Esophagus (tissue), 2 donors: ENCODE measurements around the gene SGCE. TPM values are rescaled to one million over a fixed set of nuclear protein-coding genes. Genes with fewer than 3 reads are reported as not detected.

Experiments used
- H3K27ac ChIP-seq, 2 donors: one replicate each; pipeline ENCODE4 v1.5.1; 2013; ENCODE audit warnings: low read depth in 2 of 2, mild to moderate bottlenecking in 2 of 2, inconsistent platforms in 1 of 2, low read length in 1 of 2, moderate library complexity in 1 of 2
- H3K27me3 ChIP-seq, 2 donors: one replicate each; pipeline ENCODE4 v1.6.1; 2013; ENCODE audit warnings: low read length in 2 of 2, control low read depth in 1 of 2, mild to moderate bottlenecking in 1 of 2; ENCODE audit not compliant: insufficient read depth in 2 of 2, control insufficient read depth in 1 of 2
- H3K36me3 ChIP-seq, 2 donors: one replicate each; pipeline ENCODE4 v1.6.1; 2013; ENCODE audit warnings: low read length in 1 of 2; ENCODE audit not compliant: control insufficient read depth in 2 of 2, insufficient read depth in 2 of 2
- H3K4me1 ChIP-seq, 2 donors: one replicate each; pipeline ENCODE4 v1.6.1; 2013; ENCODE audit warnings: low read length in 1 of 2; ENCODE audit not compliant: control insufficient read depth in 2 of 2, insufficient read depth in 2 of 2
- H3K4me3 ChIP-seq, 2 donors: one replicate each; pipeline ENCODE4 v1.5.1; 2013; ENCODE audit warnings: low read length in 2 of 2, mild to moderate bottlenecking in 2 of 2, low read depth in 1 of 2, moderate library complexity in 1 of 2
- H3K9me3 ChIP-seq, 2 donors: one replicate each; pipeline ENCODE4 v1.6.1; 2013; ENCODE audit warnings: mild to moderate bottlenecking in 2 of 2, low read depth in 1 of 2, low read length in 1 of 2, moderate library complexity in 1 of 2; ENCODE audit not compliant: control insufficient read depth in 2 of 2, insufficient read depth in 1 of 2
- WGBS, 2 donors: extraction: QIAGEN DNeasy Blood & Tissue Kit; methylation state at CpG; one replicate each; pipeline ENCODE4 v1.1.7; 2013; 5-methylcytosine and 5-hydroxymethylcytosine counted together
- polyA plus RNA-seq, 2 donors: library from polyadenylated mRNA; stranded (reverse); fragments of 200-250 nt; gene quantifications; one replicate each; pipeline ENCODE4 v1.2.3, GENCODE V29; 2013
- donor health status: healthy with polysubstance abuse.
- donor health status: Bipolar disorder and iron deficiency.

Gene SGCE
- polyA plus RNA-seq, 2 donors: 2.2 to 6.7 TPM

GRCh38 chr7:94565247-94565894 is 90.6 kb downstream of the SGCE start:
- WGBS, 2 donors: 95 to 97% methylated on average over 4 of the region's 4 CpGs
- H3K36me3 ChIP-seq: no peaks in the 10 kb centered on the region
- no peaks in the 10 kb centered on the region for H3K27me3 ChIP-seq
- H3K27ac ChIP-seq: no peak overlapping the region
- H3K9me3 ChIP-seq: no peaks in the 10 kb centered on the region
- no peak overlapping the region for H3K4me3 ChIP-seq
- no peaks in the 10 kb centered on the region for H3K4me1 ChIP-seq

GRCh38 chr7:94562525-94562924 is 93.4 kb downstream of the SGCE start:
- WGBS, 2 donors: 78 to 86% methylated on average over 3 of the region's 3 CpGs

GRCh38 chr7:94561841-94562514 is 94.0 kb downstream of the SGCE start:
- Histone ChIP-seq H3K9me3 (no peaks in the 10 kb centered on the region), H3K27ac (no peak overlapping the region), H3K4me1 (no peaks in the 10 kb centered on the region), H3K4me3 (no peak overlapping the region), H3K36me3 (no peaks in the 10 kb centered on the region), H3K27me3 (no peaks in the 10 kb centered on the region)
- WGBS, 2 donors: 85 to 90% methylated on average over 2 of the region's 2 CpGs

More at GRCh38 chr7:94562525-94562924, 93.4 kb downstream of the SGCE start:
- Histone ChIP-seq H3K36me3 (no peaks in the 10 kb centered on the region), H3K27ac (no peak overlapping the region), H3K4me3 (no peak overlapping the region), H3K27me3 (no peaks in the 10 kb centered on the region), H3K4me1 (no peaks in the 10 kb centered on the region), H3K9me3 (no peaks in the 10 kb centered on the region)

GRCh38 chr7:94559972-94560371 is 96.0 kb downstream of the SGCE start:
- no peak overlapping the region for H3K27ac ChIP-seq
- no peaks in the 10 kb centered on the region for H3K36me3 ChIP-seq
- no peaks in the 10 kb centered on the region for H3K9me3 ChIP-seq
- WGBS, 2 donors: 51 to 53% methylated on average over 1 of the region's 1 CpG
- no peak overlapping the region for H3K4me3 ChIP-seq
- H3K4me1 ChIP-seq: no peaks in the 10 kb centered on the region
- no peaks in the 10 kb centered on the region for H3K27me3 ChIP-seq

- no peaks in the 10 kb centered on the region for H3K4me1 ChIP-seq
- no peaks in the 10 kb centered on the region for H3K9me3 ChIP-seq
- no peak overlapping the region for H3K27ac ChIP-seq
- no peak overlapping the region for H3K4me3 ChIP-seq
- H3K27me3 ChIP-seq: no peaks in the 10 kb centered on the region
- no peaks in the 10 kb centered on the region for H3K36me3 ChIP-seq
Measured at GRCh38 chr7:94557215-94557614, 98.7 kb downstream of the SGCE start.

GRCh38 chr7:94556028-94556427 is 99.9 kb downstream of the SGCE start:
- Histone ChIP-seq H3K36me3 (no peaks in the 10 kb centered on the region), H3K9me3 (no peaks in the 10 kb centered on the region), H3K27me3 (no peaks in the 10 kb centered on the region), H3K27ac (no peak overlapping the region), H3K4me3 (no peak overlapping the region), H3K4me1 (no peaks in the 10 kb centered on the region)
- WGBS, 2 donors: 80 to 81% methylated on average over 2 of the region's 2 CpGs

GRCh38 chr7:94547126-94547525 is 108.8 kb downstream of the SGCE start:
- Histone ChIP-seq H3K4me3 (no peak overlapping the region), H3K4me1 (no peaks in the 10 kb centered on the region), H3K9me3 (no peaks in the 10 kb centered on the region), H3K27me3 (no peaks in the 10 kb centered on the region), H3K36me3 (no peaks in the 10 kb centered on the region), H3K27ac (no peak overlapping the region)
- 36 to 40% methylated on average over 1 of the region's 1 CpG for WGBS, 2 donors

GRCh38 chr7:94540428-94540827 is 115.5 kb downstream of the SGCE start:
- Histone ChIP-seq H3K27me3 (no peaks in the 10 kb centered on the region), H3K4me3 (no peak overlapping the region), H3K4me1 (no peaks in the 10 kb centered on the region), H3K9me3 (no peaks in the 10 kb centered on the region), H3K36me3 (no peaks in the 10 kb centered on the region), H3K27ac (no peak overlapping the region)
- WGBS, 2 donors: 69 to 84% methylated on average over 1 of the region's 1 CpG
